Thoracic aorta (tissue), 2 donors: ENCODE measurements around the gene ADGRB3. TPM values are rescaled to one million over a fixed set of nuclear protein-coding genes. Genes with fewer than 3 reads are reported as not detected.

Experiments used
- ATAC-seq: fragments of 150-250 bp; one replicate; pipeline ENCODE4 v1.8.0; 2017; ENCODE audit warnings: low read depth; ENCODE audit not compliant: insufficient number of reproducible peaks, low FRiP score
- DNase-seq: peaks from one replicate; pipeline ENCODE4 v3.0.0-alpha.2; 2020; ENCODE audit warnings: low spot score
- H3K27ac ChIP-seq, 2 donors: fragments of 200-600 bp; sonication (generic); 1 replicate in 1 of 2; 2 replicates in 1 of 2; pipeline ENCODE4 v1.5.1; 2016; ENCODE audit warnings: mild to moderate bottlenecking in 2 of 2, moderate library complexity in 2 of 2
- H3K27me3 ChIP-seq: fragments of 200-600 bp; sonication (generic); replicated peaks from 2 replicates; pipeline ENCODE4 v1.6.0; 2016; ENCODE audit warnings: mild to moderate bottlenecking; ENCODE audit not compliant: insufficient read depth
- H3K36me3 ChIP-seq: fragments of 200-600 bp; sonication (generic); one replicate; pipeline ENCODE4 v1.5.1; 2016
- H3K4me1 ChIP-seq, 2 donors: fragments of 200-600 bp; sonication (generic); 1 replicate in 1 of 2; 2 replicates in 1 of 2; pipeline versions ENCODE4 v1.5.1 to v1.6.0; 2016; ENCODE audit warnings: low read depth in 2 of 2, mild to moderate bottlenecking in 1 of 2; ENCODE audit not compliant: control insufficient read depth in 1 of 2
- H3K4me3 ChIP-seq: fragments of 200-600 bp; sonication (generic); 2 replicates; pipeline ENCODE4 v1.5.1; 2016; ENCODE audit warnings: mild to moderate bottlenecking
- H3K9me3 ChIP-seq: fragments of 200-600 bp; sonication (generic); 2 replicates; pipeline ENCODE4 v1.5.1; 2016
- total RNA-seq, 2 donors: library from RNA; depleted of rRNA; stranded (reverse); fragments of >200 nt; gene quantifications; one replicate each; pipeline versions ENCODE4 v1.1.0 to v1.2.3, GENCODE V29; 2016
- TF ChIP-seq, protein P1 (sequence below): fragments of 200-600 bp; sonication (generic); IDR thresholded peaks from one replicate; pipeline ENCODE4 v1.5.1; 2019; ENCODE audit warnings: antibody characterized with exemption

ADGRB3 gene
- total RNA-seq, 2 donors from 2014 or later, result 2.4 to 10.1 TPM

DNA sequence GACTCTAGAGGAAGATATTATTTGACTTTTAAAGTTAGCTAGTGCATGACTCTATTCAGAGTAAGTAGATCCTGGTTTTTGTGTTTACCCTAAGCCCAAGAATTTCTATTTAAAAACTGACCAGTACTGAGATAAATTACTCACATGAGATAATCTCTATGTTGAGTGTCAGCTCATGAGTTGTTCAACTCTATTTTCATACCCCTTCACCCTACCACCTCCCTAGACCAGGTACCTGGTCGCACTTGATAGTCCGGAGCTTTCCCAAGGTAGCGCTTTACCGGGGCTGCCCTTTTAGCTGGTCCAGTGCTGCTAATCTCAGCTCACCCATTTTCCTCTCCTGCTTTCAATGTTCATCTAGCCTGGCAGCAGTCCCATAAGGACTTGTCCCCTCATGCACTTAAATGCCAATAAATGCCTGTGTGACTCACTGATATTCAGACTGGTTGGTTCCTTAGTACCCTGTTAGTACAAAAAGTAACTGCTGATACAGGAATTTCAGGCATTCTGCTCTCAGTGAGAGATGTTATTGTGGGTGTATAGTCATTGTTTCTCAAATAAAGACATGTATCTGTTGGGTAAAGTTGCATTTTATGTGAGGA lies 503.9 kb downstream of the ADGRB3 start:
- no peak for ATAC-seq
- Histone ChIP-seq H3K27me3 (no peaks in the 10 kb centered on the region), H3K9me3 (no peaks in the 10 kb centered on the region), H3K4me3 (no peak overlapping the region), H3K27ac (no peak overlapping the region), H3K4me1 (peaks cover 7 to 31% of the 10 kb centered on the region in 2 donors), H3K36me3 (no peaks in the 10 kb centered on the region)
- no peak for DNase-seq
- TF ChIP-seq, protein P1, sequence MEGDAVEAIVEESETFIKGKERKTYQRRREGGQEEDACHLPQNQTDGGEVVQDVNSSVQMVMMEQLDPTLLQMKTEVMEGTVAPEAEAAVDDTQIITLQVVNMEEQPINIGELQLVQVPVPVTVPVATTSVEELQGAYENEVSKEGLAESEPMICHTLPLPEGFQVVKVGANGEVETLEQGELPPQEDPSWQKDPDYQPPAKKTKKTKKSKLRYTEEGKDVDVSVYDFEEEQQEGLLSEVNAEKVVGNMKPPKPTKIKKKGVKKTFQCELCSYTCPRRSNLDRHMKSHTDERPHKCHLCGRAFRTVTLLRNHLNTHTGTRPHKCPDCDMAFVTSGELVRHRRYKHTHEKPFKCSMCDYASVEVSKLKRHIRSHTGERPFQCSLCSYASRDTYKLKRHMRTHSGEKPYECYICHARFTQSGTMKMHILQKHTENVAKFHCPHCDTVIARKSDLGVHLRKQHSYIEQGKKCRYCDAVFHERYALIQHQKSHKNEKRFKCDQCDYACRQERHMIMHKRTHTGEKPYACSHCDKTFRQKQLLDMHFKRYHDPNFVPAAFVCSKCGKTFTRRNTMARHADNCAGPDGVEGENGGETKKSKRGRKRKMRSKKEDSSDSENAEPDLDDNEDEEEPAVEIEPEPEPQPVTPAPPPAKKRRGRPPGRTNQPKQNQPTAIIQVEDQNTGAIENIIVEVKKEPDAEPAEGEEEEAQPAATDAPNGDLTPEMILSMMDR, result no peak

DNA sequence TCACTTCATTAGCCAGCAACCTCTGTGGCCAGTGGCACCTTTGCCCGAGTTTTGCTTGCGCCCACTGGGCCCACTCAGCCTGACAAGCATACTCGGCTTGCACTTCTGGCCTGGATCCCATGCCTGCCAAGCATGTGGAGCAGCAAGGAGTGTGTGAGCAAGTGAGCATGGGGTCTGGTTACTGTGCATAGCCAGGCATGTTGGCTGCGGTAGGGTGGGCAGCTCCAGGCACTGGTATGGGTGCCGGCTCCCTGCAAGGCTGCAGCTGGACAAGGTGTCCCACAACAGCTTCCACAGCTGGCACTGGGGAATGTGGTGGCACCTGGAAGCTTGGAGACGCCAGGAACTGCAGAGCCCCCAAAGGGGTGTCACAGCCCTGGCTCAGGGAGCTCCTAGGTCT lies 510.0 kb downstream of the ADGRB3 start:
- no peak for ATAC-seq
- no peak overlapping the region for H3K4me3 ChIP-seq

DNA sequence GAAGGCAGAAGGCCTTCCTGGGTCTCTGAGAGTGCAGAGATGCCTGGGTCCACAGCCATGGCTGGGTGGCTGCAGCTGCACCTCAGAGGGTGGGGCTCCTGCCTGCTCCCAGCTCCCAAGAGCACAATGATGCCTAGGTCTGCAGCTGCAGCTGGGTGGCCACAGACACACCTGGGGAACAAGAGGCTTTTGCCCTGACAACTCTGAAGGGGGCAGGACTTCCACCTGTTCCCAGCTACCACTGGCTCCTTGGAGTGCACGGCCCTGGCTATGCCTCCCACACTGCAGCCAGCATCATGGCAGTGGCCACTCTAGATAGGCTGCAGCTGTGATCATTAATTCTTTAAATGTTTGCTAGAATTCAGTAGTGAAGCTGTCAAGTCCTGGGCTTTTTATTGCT lies 511.3 kb downstream of the ADGRB3 start:
- DNase-seq (no peak), ATAC-seq (no peak)
- no peaks in the 10 kb centered on the region for H3K4me1 ChIP-seq
- no peaks in the 10 kb centered on the region for H3K27me3 ChIP-seq
- no peaks in the 10 kb centered on the region for H3K36me3 ChIP-seq
- TF ChIP-seq, protein P1, result no peak
- H3K27ac ChIP-seq, result no peak overlapping the region
- H3K9me3 ChIP-seq, result peaks cover 9% of the 10 kb centered on the region
- no peak overlapping the region for H3K4me3 ChIP-seq

More for the DNA sequence above, 510.0 kb downstream of the ADGRB3 start:
- TF ChIP-seq, protein P1, result no peak
- no peaks in the 10 kb centered on the region for H3K4me1 ChIP-seq
- no peak overlapping the region for H3K27ac ChIP-seq
- H3K9me3 ChIP-seq, result peaks cover 9% of the 10 kb centered on the region
- no peak for DNase-seq
- H3K27me3 ChIP-seq, result no peaks in the 10 kb centered on the region
- H3K36me3 ChIP-seq, result no peaks in the 10 kb centered on the region

DNA sequence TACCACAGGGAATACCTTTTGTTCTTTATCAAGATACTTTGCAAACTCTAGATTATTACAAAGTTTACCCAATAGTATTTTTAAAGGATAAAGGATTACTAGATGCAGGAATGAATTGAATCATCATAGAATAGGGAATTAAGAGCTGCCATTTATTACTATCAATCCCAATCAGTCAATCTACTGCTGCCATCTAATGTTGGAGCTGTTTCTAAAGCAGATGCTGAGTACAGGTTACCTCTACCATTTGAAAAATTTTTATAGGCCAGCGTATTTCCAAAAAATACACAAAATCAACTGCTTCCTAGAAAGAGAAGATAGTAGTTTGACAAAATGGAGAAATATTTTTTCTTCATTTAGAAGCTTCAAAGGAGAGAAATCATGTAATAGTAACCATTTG lies 520.4 kb downstream of the ADGRB3 start:
- DNase-seq, result no peak
- ATAC-seq, result no peak
- Histone ChIP-seq H3K27me3 (no peaks in the 10 kb centered on the region), H3K4me1 (no peaks in the 10 kb centered on the region), H3K4me3 (no peak overlapping the region), H3K9me3 (no peaks in the 10 kb centered on the region), H3K27ac (no peak overlapping the region), H3K36me3 (no peaks in the 10 kb centered on the region)
- TF ChIP-seq, protein P1, result no peak

DNA sequence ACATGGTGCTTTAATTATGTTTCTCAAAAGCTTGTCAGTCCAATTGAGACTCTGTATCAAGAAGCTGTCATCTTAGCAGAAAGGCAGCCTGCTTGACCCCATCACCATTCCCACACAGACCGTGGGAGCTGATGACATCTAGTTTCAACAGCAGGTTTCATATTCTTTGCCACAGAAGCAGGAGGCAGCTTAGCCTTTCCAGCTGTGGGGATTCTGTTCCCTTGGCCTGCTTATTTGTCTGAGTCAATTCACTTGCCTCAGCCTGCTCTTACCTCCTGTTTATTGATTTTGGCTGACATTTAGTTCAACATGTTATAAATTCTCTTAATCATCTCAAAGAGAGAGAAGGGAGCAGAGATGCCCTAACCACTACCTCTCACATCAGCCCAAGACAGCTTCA lies 527.7 kb downstream of the ADGRB3 start:
- no peak overlapping the region for H3K27ac ChIP-seq
- no peaks in the 10 kb centered on the region for H3K9me3 ChIP-seq
- DNase-seq (no peak), ATAC-seq (no peak)
- no peaks in the 10 kb centered on the region for H3K36me3 ChIP-seq
- TF ChIP-seq, protein P1, result no peak
- no peak overlapping the region for H3K4me3 ChIP-seq
- H3K4me1 ChIP-seq, result no peaks in the 10 kb centered on the region
- no peaks in the 10 kb centered on the region for H3K27me3 ChIP-seq
